Fibroblast of skin of left biceps (primary cell): Measurements from ENCODE around the gene AGER.

ENCODE experiments used
- DNase-seq, 2 experiments: peaks; one replicate each; pipeline ENCODE4 v3.0.0-alpha.2; 2013; ENCODE audit warnings: low read depth in 2 of 2

The AGER gene

GRCh38 chr6:32168807-32169591, 15.1 kb downstream of the AGER start:
- DNase-seq, result no peak

- no peak for DNase-seq
These were observed 15.7 kb downstream of the AGER start for GRCh38 chr6:32168350-32168749.

GRCh38 chr6:32167761-32168262, 16.2 kb downstream of the AGER start:
- DNase-seq, result no peak

- DNase-seq, result no peak
These were observed 16.8 kb downstream of the AGER start for GRCh38 chr6:32167154-32167760.

GRCh38 chr6:32166411-32167061, 17.5 kb downstream of the AGER start:
- DNase-seq, result no peak

GRCh38 chr6:32164295-32164694, 19.8 kb downstream of the AGER start, which contains the start of gene EGFL8:
TSS of gene EGFL8 (plus strand) at chr6:32164595. CDS start at chr6:32166166, 1,571 bp downstream.
- DNase-seq, result no peak

- no peak for DNase-seq
These were observed 20.3 kb downstream of the AGER start for GRCh38 chr6:32163559-32164258.

- no peak for DNase-seq
These were observed 26.0 kb downstream of the AGER start for GRCh38 chr6:32158052-32158451.

GRCh38 chr6:32156891-32157290, 27.2 kb downstream of the AGER start:
- DNase-seq, result no peak

- no peak for DNase-seq
These were observed 29.4 kb downstream of the AGER start for GRCh38 chr6:32154514-32155161.

- peak; percentile 84 to 86 for DNase-seq
These were observed 30.2 kb downstream of the AGER start, which contains the start of gene PPT2 for GRCh38 chr6:32153564-32154513. TSS of gene PPT2 (plus strand) at chr6:32154141. CDS start at chr6:32154595, 454 bp downstream.

GRCh38 chr6:32152769-32153563, 31.1 kb downstream of the AGER start:
- DNase-seq, result no peak

GRCh38 chr6:32151863-32152768, 31.9 kb downstream of the AGER start, which contains the start of gene PRRT1:
TSS of gene PRRT1 (minus strand) at chr6:32151939. CDS start at chr6:32151827, 112 bp downstream.
- DNase-seq, result no peak

GRCh38 chr6:32151181-32151862, 32.7 kb downstream of the AGER start:
- no peak for DNase-seq

GRCh38 chr6:32149932-32150870, 33.9 kb downstream of the AGER start:
- DNase-seq, result no peak

GRCh38 chr6:32149092-32149755, 34.8 kb downstream of the AGER start:
- no peak for DNase-seq
